ENCODE measurements around the gene LRG1.

DNA sequence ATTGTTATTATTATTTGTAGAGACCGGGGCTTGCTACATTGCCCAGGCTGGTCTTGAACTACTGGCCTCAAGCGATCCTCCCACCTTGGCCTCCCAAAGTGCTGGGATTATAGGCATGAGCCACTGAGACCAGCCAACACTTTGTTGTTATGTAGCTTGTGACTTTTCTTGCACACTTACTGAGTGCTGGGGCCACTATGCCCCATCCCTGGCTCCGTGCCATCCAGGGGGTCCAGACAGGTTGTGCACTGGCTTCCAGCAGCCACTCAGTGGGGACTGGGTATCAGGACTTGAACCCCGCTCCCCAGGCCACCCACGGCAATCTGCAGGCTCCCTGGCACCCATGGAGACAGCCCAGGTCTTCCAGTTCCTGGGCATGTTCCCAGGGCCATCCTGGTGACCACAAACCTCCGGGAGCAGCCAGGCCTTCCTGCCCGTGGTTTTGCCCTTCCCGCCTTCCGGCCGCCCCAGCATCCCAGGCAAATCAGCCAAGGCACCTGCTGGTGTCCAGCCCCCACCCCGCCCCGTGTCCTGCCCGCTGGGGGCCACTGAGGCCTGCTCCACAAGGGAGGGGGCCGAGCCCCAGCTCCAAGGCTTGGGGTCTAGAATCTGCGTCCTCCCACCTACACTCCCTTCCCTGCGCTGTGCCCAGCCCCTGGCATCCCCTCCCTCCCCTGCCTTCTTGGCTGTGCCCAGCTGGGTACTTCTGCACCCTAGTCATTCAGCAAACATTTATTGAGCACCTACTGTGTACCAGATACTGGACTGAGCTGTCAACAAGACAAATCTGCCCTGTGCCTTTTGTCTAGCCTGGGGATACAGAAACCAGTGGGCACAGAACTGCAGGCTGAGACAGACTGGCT, 43.4 kb upstream of the LRG1 start:
- TF ChIP-seq, protein P1, sequence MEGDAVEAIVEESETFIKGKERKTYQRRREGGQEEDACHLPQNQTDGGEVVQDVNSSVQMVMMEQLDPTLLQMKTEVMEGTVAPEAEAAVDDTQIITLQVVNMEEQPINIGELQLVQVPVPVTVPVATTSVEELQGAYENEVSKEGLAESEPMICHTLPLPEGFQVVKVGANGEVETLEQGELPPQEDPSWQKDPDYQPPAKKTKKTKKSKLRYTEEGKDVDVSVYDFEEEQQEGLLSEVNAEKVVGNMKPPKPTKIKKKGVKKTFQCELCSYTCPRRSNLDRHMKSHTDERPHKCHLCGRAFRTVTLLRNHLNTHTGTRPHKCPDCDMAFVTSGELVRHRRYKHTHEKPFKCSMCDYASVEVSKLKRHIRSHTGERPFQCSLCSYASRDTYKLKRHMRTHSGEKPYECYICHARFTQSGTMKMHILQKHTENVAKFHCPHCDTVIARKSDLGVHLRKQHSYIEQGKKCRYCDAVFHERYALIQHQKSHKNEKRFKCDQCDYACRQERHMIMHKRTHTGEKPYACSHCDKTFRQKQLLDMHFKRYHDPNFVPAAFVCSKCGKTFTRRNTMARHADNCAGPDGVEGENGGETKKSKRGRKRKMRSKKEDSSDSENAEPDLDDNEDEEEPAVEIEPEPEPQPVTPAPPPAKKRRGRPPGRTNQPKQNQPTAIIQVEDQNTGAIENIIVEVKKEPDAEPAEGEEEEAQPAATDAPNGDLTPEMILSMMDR (conservative IDR thresholded peaks at IDR 0.05 in 1 of 2, IDR thresholded peaks at IDR 0.05 in 1 of 2; ENCODE audit: extremely low read depth in 1 of 2, insufficient read depth in 1 of 2, low read depth in 1 of 2, low read length in 2 of 2), result no peak
- no peak for TF ChIP-seq EZH2 (IDR thresholded peaks at IDR 0.05; ENCODE audit: borderline replicate concordance, low read length)

Data from mammary epithelial cell (primary cell).